GM11168 (cell line): Measurements from ENCODE around the gene RPL41.
"Not testable (repeated sequence)": the region's sequence is repeated elsewhere in the genome, so short reads cannot be mapped to it uniquely, and the experiment has no call there.

ENCODE experiments used
- in situ Hi-C: fragments of 300-500 bp; cut with MboI; formaldehyde crosslinking; loops from one replicate; pipeline ENCODE4 v1.12.0; 2022; ENCODE audit warnings: low sequenced_read_pairs; ENCODE audit not compliant: unreplicated experiment

RPL41 gene

GRCh38 chr12:56152756-56153677 lies 36.6 kb downstream of the RPL41 start:
- in situ Hi-C loops: no loop called here

GRCh38 chr12:56153678-56154065 lies 37.2 kb downstream of the RPL41 start:
- in situ Hi-C loops: no loop called here

- in situ Hi-C loops: no loop called here
These were observed 37.9 kb downstream of the RPL41 start for GRCh38 chr12:56154246-56154771.

GRCh38 chr12:56154818-56155217 lies 38.4 kb downstream of the RPL41 start:
- in situ Hi-C loops: no loop called here

- in situ Hi-C loops: no loop called here
These were observed 38.9 kb downstream of the RPL41 start for GRCh38 chr12:56155256-56155845.

GRCh38 chr12:56156464-56157200 lies 40.2 kb downstream of the RPL41 start:
- in situ Hi-C loops: not testable (repeated sequence)

- in situ Hi-C loops: no loop called here
These were observed 41.0 kb downstream of the RPL41 start for GRCh38 chr12:56157201-56158028.

- in situ Hi-C loops: no loop called here
These were observed 41.8 kb downstream of the RPL41 start, which contains the start of gene MYL6 for GRCh38 chr12:56158029-56158925. Gene MYL6, plus strand, starts transcription at chr12:56158359. Its CDS starts 43 bp downstream, at chr12:56158402.

GRCh38 chr12:56158926-56159461 lies 42.6 kb downstream of the RPL41 start:
- in situ Hi-C loops: no loop called here

GRCh38 chr12:56159482-56160192 lies 43.2 kb downstream of the RPL41 start:
- in situ Hi-C loops: no loop called here

- in situ Hi-C loops: no loop called here
These were observed 43.8 kb downstream of the RPL41 start for GRCh38 chr12:56160193-56160763.

- in situ Hi-C loops: no loop called here
These were observed 44.7 kb downstream of the RPL41 start for GRCh38 chr12:56160894-56161689.

- in situ Hi-C loops: no loop called here
These were observed 45.4 kb downstream of the RPL41 start for GRCh38 chr12:56161690-56162351.

- in situ Hi-C loops: no loop called here
These were observed 46.2 kb downstream of the RPL41 start for GRCh38 chr12:56162468-56163290.

GRCh38 chr12:56163533-56164344 lies 47.3 kb downstream of the RPL41 start:
- in situ Hi-C loops: no loop called here
